GM21381 (cell line): ENCODE results near the gene SLC12A3.

ENCODE experiments used
- ATAC-seq: cut with Tn5 transposase; IDR thresholded peaks from one replicate; pipeline ENCODE4 v1.9.1; 2021; ENCODE audit warnings: mild to moderate bottlenecking, moderate library complexity; ENCODE audit not compliant: unreplicated experiment

Gene SLC12A3

GRCh38 chr16:56886296-56886695 is 21.3 kb downstream of the SLC12A3 start:
- no peak for ATAC-seq

- no peak for ATAC-seq
These were observed 21.8 kb downstream of the SLC12A3 start for GRCh38 chr16:56886826-56887225.

- ATAC-seq = no peak
These were observed 23.8 kb downstream of the SLC12A3 start for GRCh38 chr16:56888806-56889205.

GRCh38 chr16:56889206-56889605 is 24.2 kb downstream of the SLC12A3 start:
- ATAC-seq = no peak

GRCh38 chr16:56891685-56892084 is 26.7 kb downstream of the SLC12A3 start:
- ATAC-seq = no peak

GRCh38 chr16:56892705-56893104 is 27.7 kb downstream of the SLC12A3 start:
- no peak for ATAC-seq

- no peak for ATAC-seq
These were observed 29.4 kb downstream of the SLC12A3 start for GRCh38 chr16:56894331-56894917.

- ATAC-seq = no peak
These were observed 30.8 kb downstream of the SLC12A3 start for GRCh38 chr16:56895813-56896212.

GRCh38 chr16:56896244-56896643 is 31.2 kb downstream of the SLC12A3 start:
- ATAC-seq = no peak

- ATAC-seq = no peak
These were observed 32.2 kb downstream of the SLC12A3 start for GRCh38 chr16:56897026-56897799.

GRCh38 chr16:56898847-56899246 is 33.8 kb downstream of the SLC12A3 start:
- ATAC-seq = no peak

GRCh38 chr16:56903866-56904265 is 38.9 kb downstream of the SLC12A3 start:
- no peak for ATAC-seq

- no peak for ATAC-seq
These were observed 42.4 kb downstream of the SLC12A3 start for GRCh38 chr16:56907401-56907800.

- ATAC-seq = no peak
These were observed 44.5 kb downstream of the SLC12A3 start for GRCh38 chr16:56909527-56909979.

GRCh38 chr16:56910112-56910511 is 45.1 kb downstream of the SLC12A3 start:
- no peak for ATAC-seq

- no peak for ATAC-seq
These were observed 45.9 kb downstream of the SLC12A3 start for GRCh38 chr16:56910654-56911539.

GRCh38 chr16:56911771-56912571 is 47.0 kb downstream of the SLC12A3 start:
- peak; percentile 70 for ATAC-seq

- ATAC-seq = no peak
These were observed 48.0 kb downstream of the SLC12A3 start for GRCh38 chr16:56912746-56913708.

GRCh38 chr16:56914896-56915295 is 49.9 kb downstream of the SLC12A3 start:
- no peak for ATAC-seq
